Measurements from ENCODE around the gene PAPPA2.

PAPPA2 gene

DNA sequence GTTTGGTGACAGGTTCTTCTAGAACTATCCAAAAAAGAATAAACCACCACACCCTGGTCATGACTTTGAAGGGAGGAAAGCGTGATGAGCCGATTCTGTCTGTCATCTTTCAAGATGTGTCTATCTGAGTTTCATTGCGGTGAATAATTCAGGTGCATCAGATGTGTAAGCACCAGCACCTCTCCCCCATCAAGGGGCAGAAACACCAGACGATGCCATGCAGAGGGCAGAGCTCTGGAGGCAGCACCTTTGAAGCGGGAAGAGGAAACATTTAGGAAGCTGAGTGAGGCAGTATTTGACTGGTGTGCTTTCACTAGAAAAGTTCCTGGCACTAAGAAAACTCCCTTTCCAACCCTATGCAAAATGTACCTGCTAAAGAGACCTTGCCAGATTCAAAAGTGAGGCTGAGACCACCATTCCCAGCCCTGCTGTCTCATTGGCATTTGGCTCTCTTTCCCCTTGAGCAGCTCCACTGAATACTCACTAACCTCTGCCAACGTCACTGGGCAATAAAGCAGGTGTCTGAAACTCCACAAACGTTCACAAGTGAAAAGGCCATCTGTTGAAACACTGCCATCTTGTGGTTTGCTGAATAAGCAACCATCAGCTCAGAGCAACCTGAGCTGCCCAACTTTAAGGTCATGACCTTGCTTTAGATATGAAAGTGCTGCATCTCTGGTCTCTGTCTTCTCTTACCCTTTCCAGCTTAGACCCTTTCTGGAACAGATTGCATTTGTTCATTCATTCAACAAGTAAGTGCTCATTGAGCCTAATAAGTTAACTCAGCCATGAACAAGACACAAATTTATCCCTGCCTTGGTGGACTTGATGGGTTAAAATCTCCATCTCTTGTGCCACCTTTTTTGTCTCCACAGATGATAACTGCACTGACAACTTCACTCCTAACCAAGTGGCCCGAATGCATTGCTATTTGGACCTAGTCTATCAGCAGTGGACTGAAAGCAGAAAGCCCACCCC lies 228.6 kb downstream of the PAPPA2 start:
- peak; percentile 90 for TF ChIP-seq CTCF (IDR thresholded peaks at IDR 0.05; ENCODE audit: low read length)
- no peak for TF ChIP-seq EZH2 (optimal IDR thresholded peaks at IDR 0.05; ENCODE audit: low read depth, low read length)
- Histone ChIP-seq H3K9me2 (replicated peaks; ENCODE audit: insufficient read depth, low read length) (no peaks in the 10 kb centered on the region), H2AFZ (ENCODE audit: low read length) (peak overlapping the region; percentile 34), H3F3A (ENCODE audit: insufficient read depth, low read length) (no peaks in the 10 kb centered on the region), H3K4me3 (ENCODE audit: low read length) (no peak overlapping the region), H3K79me2 (ENCODE audit: low read length) (no peaks in the 10 kb centered on the region), H4K20me1 (ENCODE audit: insufficient read depth, low read length) (no peaks in the 10 kb centered on the region), H3K4me1 (ENCODE audit: low read length) (peaks cover 21% of the 10 kb centered on the region), H3K36me3 (replicated peaks; ENCODE audit: insufficient read depth, low read length) (no peaks in the 10 kb centered on the region), H3K27ac (ENCODE audit: low read length) (peak overlapping the region; percentile 48; the same call in 1 of the 2 replicates), H3K27me3 (replicated peaks; ENCODE audit: insufficient read depth, low read length) (no peaks in the 10 kb centered on the region), H3K4me2 (ENCODE audit: low read depth, low read length) (peak overlapping the region; percentile 32), H3K9ac (ENCODE audit: low read length) (peak overlapping the region; percentile 10; the same call in 1 of the 2 replicates), H3K9me3 (replicated peaks; ENCODE audit: insufficient read depth, low read length) (no peaks in the 10 kb centered on the region)
- DNase-seq = peak; percentile 97

DNA sequence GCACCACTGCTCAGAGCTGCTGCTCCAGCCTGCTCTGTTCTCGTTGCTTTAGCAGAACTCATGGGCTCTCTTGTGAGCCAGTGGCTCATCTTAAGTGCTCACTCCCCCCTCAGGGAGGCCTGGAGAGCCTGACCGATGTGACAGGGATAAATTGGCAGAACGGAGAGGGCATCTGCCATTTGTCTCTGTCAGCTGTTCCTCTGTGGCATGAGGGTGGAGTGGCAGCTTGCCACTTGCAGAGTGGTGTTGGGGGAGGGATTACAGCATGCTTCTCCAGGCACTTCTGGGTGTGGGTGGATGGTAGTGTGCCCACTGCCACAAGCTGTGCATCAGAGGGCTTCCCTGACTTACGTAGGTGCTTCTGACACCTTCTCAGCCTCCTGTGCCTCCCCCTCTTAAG lies 229.5 kb downstream of the PAPPA2 start:
- Histone ChIP-seq H3K79me2 (ENCODE audit: low read length) (no peaks in the 10 kb centered on the region), H4K20me1 (ENCODE audit: insufficient read depth, low read length) (no peaks in the 10 kb centered on the region), H3K36me3 (replicated peaks; ENCODE audit: insufficient read depth, low read length) (no peaks in the 10 kb centered on the region), H2AFZ (ENCODE audit: low read length) (no peak overlapping the region), H3K27me3 (replicated peaks; ENCODE audit: insufficient read depth, low read length) (no peaks in the 10 kb centered on the region), H3K4me1 (ENCODE audit: low read length) (peaks cover 21% of the 10 kb centered on the region), H3K9ac (ENCODE audit: low read length) (no peak overlapping the region), H3K4me2 (ENCODE audit: low read depth, low read length) (no peak overlapping the region), H3F3A (ENCODE audit: insufficient read depth, low read length) (no peaks in the 10 kb centered on the region), H3K4me3 (ENCODE audit: low read length) (no peak overlapping the region), H3K27ac (ENCODE audit: low read length) (no peak overlapping the region), H3K9me2 (replicated peaks; ENCODE audit: insufficient read depth, low read length) (no peaks in the 10 kb centered on the region), H3K9me3 (replicated peaks; ENCODE audit: insufficient read depth, low read length) (no peaks in the 10 kb centered on the region)
- no peak for DNase-seq
- TF ChIP-seq CTCF (IDR thresholded peaks at IDR 0.05; ENCODE audit: low read length) (no peak), EZH2phosphoT487 (IDR thresholded peaks at IDR 0.05; ENCODE audit: low read length) (no peak), EZH2 (optimal IDR thresholded peaks at IDR 0.05; ENCODE audit: low read depth, low read length) (no peak)

DNA sequence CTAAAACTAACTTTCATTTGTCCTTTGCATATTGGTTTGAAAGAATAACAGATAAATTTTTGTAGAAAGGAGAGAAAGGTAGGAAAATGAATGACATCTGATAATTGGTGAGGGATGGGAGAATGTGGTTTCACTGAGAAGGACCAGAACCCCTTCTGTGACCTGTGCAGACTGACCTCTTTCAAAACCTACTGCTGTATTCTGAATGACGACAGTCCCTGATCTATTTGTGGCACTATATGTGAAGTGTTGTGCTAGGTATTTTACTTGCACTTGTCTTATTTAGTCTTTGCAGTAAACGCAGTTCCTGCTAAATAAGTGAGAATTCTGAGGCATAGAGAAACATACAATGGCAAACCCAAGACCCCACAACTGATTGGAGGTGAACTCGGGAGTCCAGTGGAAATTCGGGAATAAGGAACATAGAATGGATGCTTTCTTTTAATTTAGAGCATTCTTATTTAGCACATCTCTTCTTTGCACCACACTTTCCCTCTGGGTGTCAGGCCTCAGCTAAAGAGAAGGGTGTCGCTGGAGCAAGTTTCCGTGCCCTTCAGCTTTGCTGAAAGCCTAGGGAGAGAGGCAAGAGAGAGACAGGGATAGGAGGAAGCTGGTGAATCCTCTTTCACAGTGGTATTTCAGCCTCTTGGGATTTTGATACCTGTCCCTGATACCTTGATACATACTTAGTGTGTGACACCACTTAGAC lies 230.2 kb downstream of the PAPPA2 start:
- no peaks in the 10 kb centered on the region for H3K9me3 ChIP-seq (replicated peaks; ENCODE audit: insufficient read depth, low read length)
- H3F3A ChIP-seq (ENCODE audit: insufficient read depth, low read length) = no peaks in the 10 kb centered on the region
- TF ChIP-seq CTCF (IDR thresholded peaks at IDR 0.05; ENCODE audit: low read length) (no peak), EZH2 (optimal IDR thresholded peaks at IDR 0.05; ENCODE audit: low read depth, low read length) (no peak), EZH2phosphoT487 (IDR thresholded peaks at IDR 0.05; ENCODE audit: low read length) (no peak)
- no peak for DNase-seq
- H3K79me2 ChIP-seq (ENCODE audit: low read length) = no peaks in the 10 kb centered on the region
- H3K27ac ChIP-seq (ENCODE audit: low read length) = no peak overlapping the region
- H3K27me3 ChIP-seq (replicated peaks; ENCODE audit: insufficient read depth, low read length) = no peaks in the 10 kb centered on the region
- H2AFZ ChIP-seq (ENCODE audit: low read length) = no peak overlapping the region
- H3K9me2 ChIP-seq (replicated peaks; ENCODE audit: insufficient read depth, low read length) = no peaks in the 10 kb centered on the region
- H3K36me3 ChIP-seq (replicated peaks; ENCODE audit: insufficient read depth, low read length) = no peaks in the 10 kb centered on the region
- H3K4me1 ChIP-seq (ENCODE audit: low read length) = peaks cover 21% of the 10 kb centered on the region
- H3K4me2 ChIP-seq (ENCODE audit: low read depth, low read length) = no peak overlapping the region
- H3K4me3 ChIP-seq (ENCODE audit: low read length) = no peak overlapping the region
- no peaks in the 10 kb centered on the region for H4K20me1 ChIP-seq (ENCODE audit: insufficient read depth, low read length)
- no peak overlapping the region for H3K9ac ChIP-seq (ENCODE audit: low read length)

Data from MM.1S (cell line).